ENCODE measurements around the gene LRP8. TPM values are rescaled to one million over a fixed set of nuclear protein-coding genes. Genes with fewer than 3 reads are reported as not detected.

LRP8 gene
- total RNA-seq, 1 experiment from 2014 or later = 69.5 TPM

- no peak for ATAC-seq
- CTCF ChIA-PET = interaction anchor here (4.3 kb wide), 1 partner anchor 90 kb away, joined by 19 read pairs; no protein-coding TSS in a partner anchor
Measured at GRCh38 chr1:53303243-53303642, 24.6 kb downstream of the LRP8 start.

GRCh38 chr1:53299233-53299632 lies 28.6 kb downstream of the LRP8 start:
- CTCF ChIA-PET = no interaction called here
- H3K4me3 Mint-ChIP-seq = no peak overlapping the region
- peaks cover 21% of the 10 kb centered on the region for H3K4me1 Mint-ChIP-seq
- H3K9me3 Mint-ChIP-seq = no peaks in the 10 kb centered on the region
- peak overlapping the region; percentile 82; the same call in 1 of the 2 replicates for H3K27ac Mint-ChIP-seq
- DNase-seq (ENCODE audit: low spot score) (no peak), ATAC-seq (no peak)
- H3K27me3 Mint-ChIP-seq (ENCODE audit: low read depth) = no peaks in the 10 kb centered on the region
- POLR2A ChIA-PET = no interaction called here
- 0 out of 2 replicates have a peak, but pooled peaks have one; percentile 30 for TF ChIP-seq ATF3 (CRISPR knock-in tag; conservative IDR thresholded peaks at IDR 0.05)
- no peak for TF ChIP-seq RELA (CRISPR knock-in tag; IDR thresholded peaks at IDR 0.05; ENCODE audit: borderline replicate concordance)
- no peaks in the 10 kb centered on the region for H3K36me3 Mint-ChIP-seq

More at GRCh38 chr1:53303243-53303642, 24.6 kb downstream of the LRP8 start:
- no peak for DNase-seq (ENCODE audit: low spot score)
- Mint-ChIP-seq H3K27ac (peak overlapping the region; percentile 67), H3K36me3 (no peaks in the 10 kb centered on the region), H3K4me1 (peaks cover 22% of the 10 kb centered on the region), H3K9me3 (no peaks in the 10 kb centered on the region), H3K4me3 (no peak overlapping the region), H3K27me3 (ENCODE audit: low read depth) (no peaks in the 10 kb centered on the region)
- POLR2A ChIA-PET = no interaction called here
- TF ChIP-seq JUN (CRISPR knock-in tag; IDR thresholded peaks at IDR 0.05) (no peak), KAT7 (CRISPR knock-in tag; IDR thresholded peaks at IDR 0.05; ENCODE audit: borderline replicate concordance) (no peak), HMGA2 (CRISPR knock-in tag; IDR thresholded peaks at IDR 0.05) (no peak), MXD4 (CRISPR knock-in tag; IDR thresholded peaks at IDR 0.05; ENCODE audit: borderline replicate concordance) (no peak), ZNF317 (CRISPR knock-in tag; IDR thresholded peaks at IDR 0.05; ENCODE audit: borderline replicate concordance, low read depth) (no peak)

GRCh38 chr1:53298045-53298637 lies 29.7 kb downstream of the LRP8 start:
- TF ChIP-seq ZNF121 (CRISPR knock-in tag; IDR thresholded peaks at IDR 0.05) = no peak
- no peak for TF ChIP-seq SOX15 (CRISPR knock-in tag; IDR thresholded peaks at IDR 0.05)
- TF ChIP-seq NFE2L1 (CRISPR knock-in tag; IDR thresholded peaks at IDR 0.05) = no peak
- TF ChIP-seq ELF4 (CRISPR knock-in tag; IDR thresholded peaks at IDR 0.05; ENCODE audit: low read depth) = no peak
- no peak for TF ChIP-seq SMAD4 (CRISPR knock-in tag; IDR thresholded peaks at IDR 0.05)
- TF ChIP-seq EMX1 (CRISPR knock-in tag; IDR thresholded peaks at IDR 0.05) = no peak
- TF ChIP-seq ETV6 (CRISPR knock-in tag; IDR thresholded peaks at IDR 0.05) = no peak
- TF ChIP-seq AR (CRISPR knock-in tag; IDR thresholded peaks at IDR 0.05) = no peak
- DNase-seq (ENCODE audit: low spot score) (no peak), ATAC-seq (no peak)
- no peak overlapping the region for H3K27ac Mint-ChIP-seq
- H3K4me1 Mint-ChIP-seq = peaks cover 18% of the 10 kb centered on the region
- ChIA-PET POLR2A (no interaction called here), CTCF (interaction anchor here (0.9 kb wide), 1 partner anchor 17 kb away, joined by 3 read pairs; no protein-coding TSS in a partner anchor)
- H3K9me3 Mint-ChIP-seq = no peaks in the 10 kb centered on the region
- H3K4me3 Mint-ChIP-seq = no peak overlapping the region
- no peaks in the 10 kb centered on the region for H3K36me3 Mint-ChIP-seq
- no peaks in the 10 kb centered on the region for H3K27me3 Mint-ChIP-seq (ENCODE audit: low read depth)

GRCh38 chr1:53297195-53297594 lies 30.7 kb downstream of the LRP8 start:
- POLR2A ChIA-PET = no interaction called here
- H3K27ac Mint-ChIP-seq = no peak overlapping the region
- DNase-seq (ENCODE audit: low spot score) (no peak), ATAC-seq (no peak)
- H3K36me3 Mint-ChIP-seq = no peaks in the 10 kb centered on the region
- CTCF ChIA-PET = interaction anchor here (1.6 kb wide), 1 partner anchor 96 kb away, joined by 7 read pairs; no protein-coding TSS in a partner anchor
- no peaks in the 10 kb centered on the region for H3K27me3 Mint-ChIP-seq (ENCODE audit: low read depth)
- H3K9me3 Mint-ChIP-seq = no peaks in the 10 kb centered on the region
- no peak overlapping the region for H3K4me3 Mint-ChIP-seq
- H3K4me1 Mint-ChIP-seq = peaks cover 19% of the 10 kb centered on the region
- TF ChIP-seq GABPB1 (CRISPR knock-in tag; IDR thresholded peaks at IDR 0.05) (no peak), NR2C2 (CRISPR knock-in tag; IDR thresholded peaks at IDR 0.05) (no peak), ESRRA (CRISPR knock-in tag; IDR thresholded peaks at IDR 0.05; ENCODE audit: borderline replicate concordance) (no peak), FOXP1 (CRISPR knock-in tag; IDR thresholded peaks at IDR 0.05; ENCODE audit: borderline replicate concordance) (no peak), IRF2 (CRISPR knock-in tag; IDR thresholded peaks at IDR 0.05; ENCODE audit: borderline replicate concordance, low read depth) (no peak)
